HCT116 (cell line): Measurements from ENCODE around the gene ALDH4A1. TPM values are rescaled to one million over a fixed set of nuclear protein-coding genes. Genes with fewer than 3 reads are reported as not detected.

ENCODE experiments used
- ATAC-seq: fragments of 200-7000 bp; cut with Tn5 transposase; 2 replicates; pipeline ENCODE4 v1.9.1; 2020; ENCODE audit warnings: mild to moderate bottlenecking, moderate library complexity
- BruUV-seq: library from RNA; stranded (reverse); fragments of 400-500 nt; replicated peaks from 2 replicates; lab custom pipeline; 2021; lab: Mats Ljungman, UMichigan
- CTCF ChIA-PET: fragments of 300-600 bp; sonication (Branson Sonifier 250); formaldehyde crosslinking; loops from one replicate; lab custom pipeline; 2021; ENCODE audit warnings: antibody characterized with exemption; lab: Charles Lee
- POLR2A ChIA-PET: fragments of 300-600, 350-600 bp; sonication (Branson Sonifier 250); formaldehyde crosslinking; loops from one replicate; lab custom pipeline; 2021; ENCODE audit warnings: antibody characterized with exemption; lab: Charles Lee
- RAD21 ChIA-PET, 2 experiments: fragments of 300-600 bp; sonication (Branson Sonifier 250); formaldehyde crosslinking; loops; one replicate each; lab custom pipeline; 2023; ENCODE audit warnings: low total read pairs in 2 of 2; ENCODE audit not compliant: uncharacterized antibody in 2 of 2, unreplicated experiment in 2 of 2, low non-redundant PET in 1 of 2; lab: Charles Lee
- DNase-seq: peaks from one replicate; pipeline ENCODE4 v3.0.0-alpha.2; 2010; ENCODE audit warnings: low read depth, low spot score
- H2AFZ ChIP-seq: fragments of 200-600 bp; shearing (Covaris generic), sonication (generic); 2 replicates; pipeline ENCODE4 v1.6.1; 2017; ENCODE audit warnings: low read depth, mixed run types, mixed read lengths, antibody characterized with exemption, low read length; ENCODE audit not compliant: poor library complexity, severe bottlenecking
- H3K27ac ChIP-seq: 2 replicates; pipeline ENCODE4 v1.5.1; 2012; ENCODE audit warnings: low read depth, low read length
- H3K27me3 ChIP-seq: fragments of 200-600 bp; sonication (generic); 2 replicates; pipeline ENCODE4 v1.6.1; 2016; ENCODE audit warnings: mixed run types, low read length, mixed read lengths; ENCODE audit not compliant: insufficient read depth
- H3K36me3 ChIP-seq, 2 experiments: fragments of 200-500 bp in 1 of 2; fragments of 200-600 bp in 1 of 2; sonication (Bioruptor generic) in 1 of 2; sonication (generic) in 1 of 2; 2 replicates each; pipeline versions ENCODE4 v1.5.1 to v1.6.1; 2014 to 2016; ENCODE audit warnings: low read length in 2 of 2, inconsistent platforms in 1 of 2, mixed read lengths in 1 of 2, mixed run types in 1 of 2; ENCODE audit not compliant: insufficient read depth in 2 of 2, control insufficient read depth in 1 of 2
- H3K4me1 ChIP-seq, 2 experiments: fragments of 200-600 bp in 1 of 2; sonication (generic) in 1 of 2; 2 replicates each; pipeline versions ENCODE4 v1.5.1 to v1.6.1; 2012 to 2017; ENCODE audit warnings: low read length in 2 of 2, inconsistent platforms in 1 of 2, mild to moderate bottlenecking in 1 of 2, mixed read lengths in 1 of 2, mixed run types in 1 of 2, moderate library complexity in 1 of 2; ENCODE audit not compliant: insufficient read depth in 2 of 2, control insufficient read depth in 1 of 2
- H3K4me2 ChIP-seq: fragments of 200-600 bp; sonication (generic); 2 replicates; pipeline ENCODE4 v1.6.1; 2017; ENCODE audit warnings: mixed run types, low read length, mixed read lengths
- H3K4me3 ChIP-seq, 2 experiments: fragments of 200-600 bp in 1 of 2; sonication (generic) in 1 of 2; replicated peaks in 1 of 2; 2 replicates each; pipeline ENCODE4 v1.5.1; 2011 to 2016; ENCODE audit warnings: low read length in 2 of 2, control low read depth in 1 of 2, low read depth in 1 of 2, mild to moderate bottlenecking in 1 of 2, mixed read lengths in 1 of 2, mixed run types in 1 of 2
- H3K79me2 ChIP-seq: fragments of 200-600 bp; sonication (generic); 2 replicates; pipeline ENCODE4 v1.6.1; 2017; ENCODE audit warnings: mild to moderate bottlenecking, mixed run types, low read length, moderate library complexity, mixed read lengths; ENCODE audit not compliant: insufficient read depth
- H3K9ac ChIP-seq: fragments of 200-600 bp; sonication (generic); 2 replicates; pipeline ENCODE4 v1.6.1; 2016; ENCODE audit warnings: low read length, mixed read lengths
- H3K9me2 ChIP-seq: fragments of 200-600 bp; sonication (generic), shearing (Covaris generic); 2 replicates; pipeline ENCODE4 v1.6.1; 2017; ENCODE audit warnings: mixed run types, mild to moderate bottlenecking, moderate library complexity; ENCODE audit not compliant: insufficient read depth
- H3K9me3 ChIP-seq, 2 experiments: fragments of 200-500 bp in 1 of 2; fragments of 200-600 bp in 1 of 2; sonication (Bioruptor generic) in 1 of 2; sonication (generic) in 1 of 2; 2 replicates each; pipeline ENCODE4 v1.6.1; 2014 to 2017; ENCODE audit warnings: low read length in 2 of 2, mixed read lengths in 2 of 2, inconsistent platforms in 1 of 2, low read depth in 1 of 2, mild to moderate bottlenecking in 1 of 2, mixed run types in 1 of 2, moderate library complexity in 1 of 2; ENCODE audit not compliant: control insufficient read depth in 1 of 2, insufficient read depth in 1 of 2
- H4K20me1 ChIP-seq: fragments of 200-600 bp; sonication (generic), shearing (Covaris generic); 2 replicates; pipeline ENCODE4 v1.6.1; 2017; ENCODE audit warnings: mixed run types, mild to moderate bottlenecking, moderate library complexity; ENCODE audit not compliant: insufficient read depth
- POLR2AphosphoS5 ChIP-seq: IDR thresholded peaks from 2 replicates; pipeline ENCODE4 v1.6.1; 2011; ENCODE audit warnings: mild to moderate bottlenecking, low read depth, low read length, moderate library complexity
- RAD21 ChIP-seq: IDR thresholded peaks from 2 replicates; pipeline ENCODE4 v1.6.1; 2012; ENCODE audit warnings: low read depth, mild to moderate bottlenecking
- REST ChIP-seq: IDR thresholded peaks from 2 replicates; pipeline ENCODE4 v1.6.1; 2012; ENCODE audit warnings: low read depth
- SIN3A ChIP-seq: IDR thresholded peaks from 2 replicates; pipeline ENCODE4 v1.6.1; 2012; ENCODE audit warnings: low read depth
- SP1 ChIP-seq: IDR thresholded peaks from 2 replicates; pipeline ENCODE4 v1.6.1; 2012; ENCODE audit warnings: low read depth
- SRF ChIP-seq: IDR thresholded peaks from 2 replicates; pipeline ENCODE4 v1.6.1; 2012; ENCODE audit warnings: low read depth
- ZFX ChIP-seq: fragments of 450-650 bp; IDR thresholded peaks from 2 replicates; pipeline ENCODE4 v1.6.1; 2017
- ZNF274 ChIP-seq: fragments of 200-500 bp; sonication (Bioruptor generic); IDR thresholded peaks from 2 replicates; pipeline ENCODE4 v1.6.1; 2014; ENCODE audit warnings: mild to moderate bottlenecking, low read depth, low read length, inconsistent platforms
- intact Hi-C: fragments of 100-400 bp; cut with micrococcal nuclease; formaldehyde crosslinking; loops from 2 replicates; pipeline ENCODE4 v1.10.0; 2022
- total RNA-seq: library from RNA; stranded (reverse); gene quantifications from one replicate; pipeline ENCODE4 v1.2.1, GENCODE V29; 2021; ENCODE audit not compliant: unreplicated experiment
- TF ChIP-seq, protein P1 (sequence below): IDR thresholded peaks from 2 replicates; pipeline ENCODE4 v1.6.1; 2012
- TF ChIP-seq, protein P2 (sequence below), 3 experiments: fragments of 200-600 bp in 1 of 3; sonication (generic) in 1 of 3; IDR thresholded peaks in 2 of 3; conservative IDR thresholded peaks in 1 of 3; 2 replicates each; pipeline ENCODE4 v1.5.1; 2012 to 2017; ENCODE audit warnings: low read depth in 2 of 3, low read length in 2 of 3, antibody characterized with exemption in 1 of 3, borderline replicate concordance in 1 of 3, control low read depth in 1 of 3, mild to moderate bottlenecking in 1 of 3, mixed read lengths in 1 of 3, mixed run types in 1 of 3, moderate library complexity in 1 of 3; ENCODE audit not compliant: insufficient read depth in 1 of 3

The ALDH4A1 gene
- total RNA-seq, 1 experiment from 2014 or later = 12.6 TPM

DNA sequence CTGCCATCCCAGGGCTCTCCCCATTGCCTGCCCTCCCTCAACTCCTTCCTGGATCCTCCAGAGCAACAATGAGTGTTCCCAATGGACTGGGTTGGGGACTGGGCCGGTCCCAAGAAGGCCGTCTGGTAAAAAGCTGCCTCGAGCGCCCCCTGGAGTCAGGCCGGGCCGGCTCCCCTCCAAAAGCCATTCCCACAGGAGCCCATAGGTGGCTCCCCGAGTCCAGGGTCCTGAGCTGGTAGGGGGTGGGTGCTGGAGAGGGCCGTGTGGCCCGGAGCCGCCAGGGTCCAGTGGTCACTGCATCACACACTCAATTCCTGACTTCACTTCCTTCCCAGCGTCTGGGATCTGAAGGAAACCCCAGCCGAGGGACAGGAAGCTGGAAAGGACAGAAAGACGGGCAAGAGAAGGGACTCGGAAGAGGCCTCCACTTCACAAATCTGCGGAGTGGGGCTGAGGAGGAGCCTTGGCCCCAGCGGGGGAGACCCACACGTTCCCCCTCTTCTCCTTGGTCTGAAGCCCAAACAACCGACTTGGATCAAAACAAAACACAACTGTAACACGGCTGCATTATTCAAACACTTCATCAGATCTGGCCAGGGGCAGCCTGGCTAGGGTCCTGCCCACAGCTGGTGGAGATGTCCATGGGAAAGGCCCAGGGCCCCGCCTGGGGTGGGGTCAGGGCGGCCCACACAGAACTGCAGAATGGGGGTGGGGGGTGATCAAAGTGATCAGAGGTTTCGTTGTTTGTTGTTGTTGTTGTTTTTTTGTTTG lies 10.9 kb upstream of the ALDH4A1 start:
- POLR2A ChIA-PET = interaction anchor here (0.7 to 1.3 kb wide), 2 partner anchors 11 to 14 kb away, joined by 3 to 6 read pairs; partner anchors contain the start of gene ALDH4A1
- Histone ChIP-seq H3K27ac (no peak overlapping the region), H4K20me1 (no peaks in the 10 kb centered on the region), H3K36me3 (peaks cover 8 to 21% of the 10 kb centered on the region in 2 experiments; a peak in 2 of 4 replicates), H3K4me2 (no peak overlapping the region), H3K27me3 (no peaks in the 10 kb centered on the region), H2AFZ (no peak overlapping the region), H3K9me2 (no peaks in the 10 kb centered on the region), H3K4me1 (peaks cover 0 to 8% of the 10 kb centered on the region in 2 experiments; a peak in 1 of 4 replicates), H3K79me2 (no peaks in the 10 kb centered on the region), H3K9me3 (no peaks in the 10 kb centered on the region), H3K4me3 (no peak overlapping the region), H3K9ac (no peak overlapping the region)
- no TSS peak for BruUV-seq
- ATAC-seq = peak; percentile 98
- RAD21 ChIA-PET = interaction anchor here (0.5 to 1.0 kb wide), 4 partner anchors 13 to 192 kb away, joined by 3 to 4 read pairs (median 3); no protein-coding TSS in a partner anchor
- CTCF ChIA-PET = interaction anchor here (0.6 to 3.3 kb wide), 32 partner anchors 9 to 741 kb away, joined by 3 to 38 read pairs (median 4); partner anchors contain the start of genes ALDH4A1 and IFFO2
- TF ChIP-seq REST (no peak), SP1 (no peak), ZNF274 (no peak), RAD21 (peak; percentile 97), POLR2AphosphoS5 (no peak), ZFX (no peak), SIN3A (no peak), SRF (no peak)
- TF ChIP-seq, protein P1, sequence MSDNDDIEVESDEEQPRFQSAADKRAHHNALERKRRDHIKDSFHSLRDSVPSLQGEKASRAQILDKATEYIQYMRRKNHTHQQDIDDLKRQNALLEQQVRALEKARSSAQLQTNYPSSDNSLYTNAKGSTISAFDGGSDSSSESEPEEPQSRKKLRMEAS = no peak
- TF ChIP-seq, protein P2, sequence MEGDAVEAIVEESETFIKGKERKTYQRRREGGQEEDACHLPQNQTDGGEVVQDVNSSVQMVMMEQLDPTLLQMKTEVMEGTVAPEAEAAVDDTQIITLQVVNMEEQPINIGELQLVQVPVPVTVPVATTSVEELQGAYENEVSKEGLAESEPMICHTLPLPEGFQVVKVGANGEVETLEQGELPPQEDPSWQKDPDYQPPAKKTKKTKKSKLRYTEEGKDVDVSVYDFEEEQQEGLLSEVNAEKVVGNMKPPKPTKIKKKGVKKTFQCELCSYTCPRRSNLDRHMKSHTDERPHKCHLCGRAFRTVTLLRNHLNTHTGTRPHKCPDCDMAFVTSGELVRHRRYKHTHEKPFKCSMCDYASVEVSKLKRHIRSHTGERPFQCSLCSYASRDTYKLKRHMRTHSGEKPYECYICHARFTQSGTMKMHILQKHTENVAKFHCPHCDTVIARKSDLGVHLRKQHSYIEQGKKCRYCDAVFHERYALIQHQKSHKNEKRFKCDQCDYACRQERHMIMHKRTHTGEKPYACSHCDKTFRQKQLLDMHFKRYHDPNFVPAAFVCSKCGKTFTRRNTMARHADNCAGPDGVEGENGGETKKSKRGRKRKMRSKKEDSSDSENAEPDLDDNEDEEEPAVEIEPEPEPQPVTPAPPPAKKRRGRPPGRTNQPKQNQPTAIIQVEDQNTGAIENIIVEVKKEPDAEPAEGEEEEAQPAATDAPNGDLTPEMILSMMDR (IDR thresholded peaks at IDR 0.05 in 2 of 3, conservative IDR thresholded peaks at IDR 0.05 in 1 of 3; ENCODE audit: borderline replicate concordance in 1 of 3, insufficient read depth in 1 of 3, low read depth in 2 of 3, low read length in 2 of 3) = peak; percentile 100
- intact Hi-C loops = loop anchor here (1.0 to 5.0 kb wide), 2 partner anchors 44 to 316 kb away; partner anchors contain the start of gene IFFO2
- DNase-seq = peak; percentile 50
